Activated CD8-positive, alpha-beta T cell treated with anti-CD3 and anti-CD28 coated beads, Interleukin-2, amount 10 ng/mL, durations not matched to agents 7 days and 5 days (primary cell): ENCODE results near the gene FAM53B. TPM values are rescaled to one million over a fixed set of nuclear protein-coding genes. Genes with fewer than 3 reads are reported as not detected.

Source experiments
- ATAC-seq: fragments of 150-1000 bp; cut with Tn5 transposase; one replicate; pipeline ENCODE4 v1.10.0; 2021; ENCODE audit warnings: moderate library complexity
- CTCF ChIA-PET: fragments of 350-600 bp; sonication (Branson Sonifier 250); formaldehyde crosslinking; loops from one replicate; lab custom pipeline; 2021; ENCODE audit warnings: antibody characterized with exemption; lab: Charles Lee
- POLR2A ChIA-PET: fragments of 350-600 bp; sonication (Branson Sonifier 250); formaldehyde crosslinking; loops from one replicate; lab custom pipeline; 2021; ENCODE audit warnings: antibody characterized with exemption; lab: Charles Lee
- DNase-seq: peaks from one replicate; pipeline ENCODE4 v3.0.0-alpha.2; 2020
- H3K27ac Mint-ChIP-seq: one replicate; pipeline ENCODE4 v1.8.0; 2021; ENCODE audit warnings: mild to moderate bottlenecking, mixed read lengths
- H3K27me3 Mint-ChIP-seq: one replicate; pipeline ENCODE4 v1.8.0; 2021; ENCODE audit warnings: low read depth, mixed read lengths
- H3K36me3 Mint-ChIP-seq: one replicate; pipeline ENCODE4 v1.8.0; 2021; ENCODE audit warnings: low read depth, mixed read lengths
- H3K4me1 Mint-ChIP-seq: one replicate; pipeline ENCODE4 v1.8.0; 2021; ENCODE audit warnings: low read depth, mixed read lengths
- H3K4me3 Mint-ChIP-seq: one replicate; pipeline ENCODE4 v1.8.0; 2021; ENCODE audit warnings: mild to moderate bottlenecking, mixed read lengths
- H3K9me3 Mint-ChIP-seq: one replicate; pipeline ENCODE4 v1.8.0; 2022; ENCODE audit warnings: mixed read lengths; ENCODE audit not compliant: insufficient read depth
- total RNA-seq, 2 experiments: library from RNA; stranded (reverse); gene quantifications; one replicate each; pipeline ENCODE4 v1.2.3, GENCODE V29; 2021

The FAM53B gene
- total RNA-seq, 2 experiments from 2014 or later, result 19.9 to 21.8 TPM

DNA sequence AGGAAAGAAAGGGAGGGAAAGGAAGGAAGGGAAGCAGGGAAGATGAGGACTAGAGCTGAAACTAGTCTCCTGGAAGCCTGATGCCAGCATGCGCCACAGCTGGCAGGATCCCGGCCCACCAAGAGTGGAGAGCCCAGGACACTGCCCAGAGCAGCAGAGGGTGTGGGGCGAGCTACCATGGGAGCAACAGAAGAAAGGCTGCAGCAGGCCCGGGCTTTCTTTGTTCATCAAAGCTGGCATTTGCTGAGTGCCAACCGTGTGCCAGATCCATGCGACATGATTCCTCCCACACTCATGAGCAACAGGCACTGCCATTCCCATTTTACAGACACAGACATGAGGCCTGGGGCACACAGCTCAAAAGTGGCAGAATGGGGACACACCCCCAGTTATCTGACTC, 68.9 kb downstream of the FAM53B start:
- no peak overlapping the region for H3K27ac Mint-ChIP-seq
- no peak for ATAC-seq

DNA sequence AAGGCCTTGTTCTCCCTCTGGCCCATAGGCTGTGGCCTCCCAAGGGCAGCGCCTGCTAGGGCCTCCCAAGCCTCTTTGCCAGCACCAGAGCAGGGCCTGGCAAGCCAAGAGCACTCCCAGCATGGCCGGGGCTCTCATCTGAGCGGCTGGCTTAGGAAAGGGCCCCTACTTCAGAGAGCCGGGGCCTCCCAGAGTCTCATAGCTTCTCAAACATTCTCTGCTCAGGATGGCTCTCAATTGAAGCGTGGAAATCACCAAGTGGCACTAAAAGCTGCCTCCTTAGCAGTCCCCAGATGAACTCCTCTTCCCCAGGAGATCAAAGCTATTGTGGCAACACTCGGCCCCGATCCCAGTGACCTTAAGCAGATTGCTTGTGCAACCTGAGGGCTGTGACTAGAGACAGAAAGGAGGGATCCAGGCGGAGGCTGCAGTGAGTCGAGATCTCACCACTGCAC, 69.4 kb downstream of the FAM53B start:
- CTCF ChIA-PET, result interaction anchor here (1.3 to 5.6 kb wide), 3 partner anchors 13 to 27 kb away, joined by 3 to 31 read pairs (median 9); no protein-coding TSS in a partner anchor
- H3K4me1 Mint-ChIP-seq, result peaks cover 74% of the 10 kb centered on the region
- no peak overlapping the region for H3K27ac Mint-ChIP-seq
- POLR2A ChIA-PET, result interaction anchor here (0.6 to 2.2 kb wide), 3 partner anchors 14 to 227 kb away, joined by 3 to 6 read pairs (median 4); no protein-coding TSS in a partner anchor
- H3K27me3 Mint-ChIP-seq, result no peaks in the 10 kb centered on the region
- peaks cover 17% of the 10 kb centered on the region for H3K36me3 Mint-ChIP-seq
- ATAC-seq (no peak), DNase-seq (no peak)
- H3K4me3 Mint-ChIP-seq, result no peak overlapping the region
- H3K9me3 Mint-ChIP-seq, result no peaks in the 10 kb centered on the region

More for the DNA sequence above, 68.9 kb downstream of the FAM53B start:
- Mint-ChIP-seq H3K9me3 (no peaks in the 10 kb centered on the region), H3K36me3 (peaks cover 22% of the 10 kb centered on the region), H3K4me1 (peaks cover 78% of the 10 kb centered on the region), H3K4me3 (no peak overlapping the region), H3K27me3 (no peaks in the 10 kb centered on the region)
- ChIA-PET POLR2A (interaction anchor here (0.6 to 2.2 kb wide), 3 partner anchors 14 to 227 kb away, joined by 3 to 6 read pairs (median 4); no protein-coding TSS in a partner anchor), CTCF (interaction anchor here (2.4 to 5.6 kb wide), 3 partner anchors 13 to 66 kb away, joined by 9 to 31 read pairs (median 10); no protein-coding TSS in a partner anchor)
- DNase-seq, result no peak

DNA sequence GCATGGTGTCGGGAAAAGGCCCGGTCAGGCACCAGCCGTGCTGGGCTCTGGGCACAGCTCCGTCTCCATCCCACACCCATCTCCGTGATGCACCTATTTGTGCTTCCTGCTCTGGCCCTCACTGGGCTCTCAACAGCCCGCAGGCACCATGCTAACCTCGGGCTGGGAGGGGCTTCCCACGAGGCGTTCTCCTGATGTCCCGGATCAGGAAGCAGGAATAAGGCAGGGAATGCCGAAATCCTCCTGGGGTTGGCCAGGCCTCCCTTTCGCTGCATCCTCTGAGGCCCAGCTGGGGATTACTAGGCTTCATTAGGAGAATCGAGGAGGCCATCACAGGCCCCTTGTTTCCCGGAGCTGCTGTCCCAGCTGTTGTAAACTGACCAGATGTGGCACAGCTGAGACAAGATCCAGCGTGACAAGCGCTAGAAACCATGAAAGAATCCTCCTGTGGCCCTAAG, 72.0 kb downstream of the FAM53B start:
- no peaks in the 10 kb centered on the region for H3K27me3 Mint-ChIP-seq
- POLR2A ChIA-PET, result interaction anchor here (0.6 to 2.2 kb wide), 2 partner anchors 17 to 24 kb away, joined by 3 to 7 read pairs; no protein-coding TSS in a partner anchor
- DNase-seq (no peak), ATAC-seq (no peak)
- no peak overlapping the region for H3K4me3 Mint-ChIP-seq
- H3K36me3 Mint-ChIP-seq, result peaks cover 14% of the 10 kb centered on the region
- H3K4me1 Mint-ChIP-seq, result peaks cover 49% of the 10 kb centered on the region
- H3K27ac Mint-ChIP-seq, result peak overlapping the region; percentile 15
- CTCF ChIA-PET, result interaction anchor here (1.0 to 5.6 kb wide), 8 partner anchors 12 to 77 kb away, joined by 3 to 31 read pairs (median 8); no protein-coding TSS in a partner anchor
- no peaks in the 10 kb centered on the region for H3K9me3 Mint-ChIP-seq

DNA sequence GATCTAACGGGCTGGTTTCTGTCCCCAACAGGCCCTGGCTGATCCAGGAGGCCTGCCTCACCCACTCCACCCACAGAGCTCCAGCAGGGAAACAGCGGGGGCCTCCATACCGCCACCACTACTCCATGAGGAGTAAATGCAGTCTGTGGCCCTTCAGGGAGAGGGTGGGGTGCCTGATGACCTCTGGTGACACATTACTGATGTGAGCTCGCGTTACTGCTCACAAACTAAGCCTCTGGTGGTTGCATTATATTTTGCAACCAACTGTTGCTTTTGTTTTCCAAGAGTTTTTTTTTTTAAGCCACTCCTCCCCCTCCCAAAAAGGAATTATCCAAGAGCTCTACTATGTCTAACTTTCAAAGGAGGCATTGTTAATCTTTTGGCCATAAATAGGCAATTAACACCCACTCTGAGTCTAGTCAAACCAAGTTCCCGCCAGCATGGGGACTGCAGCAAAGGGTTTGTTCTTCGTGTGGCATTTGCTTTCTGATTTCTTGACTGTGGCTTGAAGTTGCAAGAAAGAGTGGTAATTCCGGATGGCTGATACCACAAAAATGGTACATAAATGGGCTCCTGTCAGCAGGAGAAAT, 72.6 kb downstream of the FAM53B start:
- ATAC-seq, result no peak
- Mint-ChIP-seq H3K4me1 (peaks cover 42% of the 10 kb centered on the region), H3K9me3 (no peaks in the 10 kb centered on the region), H3K36me3 (peaks cover 9% of the 10 kb centered on the region), H3K27me3 (no peaks in the 10 kb centered on the region), H3K4me3 (no peak overlapping the region), H3K27ac (peak overlapping the region; percentile 65)
- no peak for DNase-seq
- ChIA-PET POLR2A (interaction anchor here (1.2 kb wide), 1 partner anchor 13 kb away, joined by 4 read pairs; no protein-coding TSS in a partner anchor), CTCF (interaction anchor here (0.8 to 5.6 kb wide), 9 partner anchors 14 to 77 kb away, joined by 3 to 31 read pairs (median 3); no protein-coding TSS in a partner anchor)

DNA sequence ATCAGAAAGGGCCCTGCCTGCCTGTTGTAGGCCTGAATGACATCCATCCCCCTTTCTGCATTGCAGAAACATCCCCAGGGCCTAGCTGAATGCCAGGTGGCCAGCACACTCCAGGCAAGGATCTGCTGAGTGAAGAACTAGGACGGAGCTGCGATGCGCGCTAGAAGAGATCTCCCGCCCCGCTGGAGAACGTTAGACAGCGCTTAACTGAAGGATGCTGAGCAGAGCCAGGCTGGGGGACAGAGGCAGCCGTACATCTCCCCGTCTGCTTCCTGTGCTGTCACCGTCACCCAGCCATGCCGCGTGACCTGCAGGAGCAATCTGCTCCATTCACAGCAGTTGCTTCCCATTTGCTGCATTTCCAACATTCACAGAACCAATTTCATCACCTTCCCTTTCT, 73.3 kb downstream of the FAM53B start:
- no peaks in the 10 kb centered on the region for H3K9me3 Mint-ChIP-seq
- ATAC-seq, result no peak
- POLR2A ChIA-PET, result interaction anchor here (1.1 to 1.2 kb wide), 2 partner anchors 12 to 22 kb away, joined by 3 to 4 read pairs; no protein-coding TSS in a partner anchor
- no peaks in the 10 kb centered on the region for H3K27me3 Mint-ChIP-seq
- peak overlapping the region; percentile 65 for H3K27ac Mint-ChIP-seq
- no peak overlapping the region for H3K4me3 Mint-ChIP-seq
- CTCF ChIA-PET, result interaction anchor here (0.8 to 5.6 kb wide), 9 partner anchors 15 to 78 kb away, joined by 3 to 31 read pairs (median 3); no protein-coding TSS in a partner anchor
- H3K36me3 Mint-ChIP-seq, result peaks cover 5% of the 10 kb centered on the region
- no peak for DNase-seq
- peaks cover 35% of the 10 kb centered on the region for H3K4me1 Mint-ChIP-seq

DNA sequence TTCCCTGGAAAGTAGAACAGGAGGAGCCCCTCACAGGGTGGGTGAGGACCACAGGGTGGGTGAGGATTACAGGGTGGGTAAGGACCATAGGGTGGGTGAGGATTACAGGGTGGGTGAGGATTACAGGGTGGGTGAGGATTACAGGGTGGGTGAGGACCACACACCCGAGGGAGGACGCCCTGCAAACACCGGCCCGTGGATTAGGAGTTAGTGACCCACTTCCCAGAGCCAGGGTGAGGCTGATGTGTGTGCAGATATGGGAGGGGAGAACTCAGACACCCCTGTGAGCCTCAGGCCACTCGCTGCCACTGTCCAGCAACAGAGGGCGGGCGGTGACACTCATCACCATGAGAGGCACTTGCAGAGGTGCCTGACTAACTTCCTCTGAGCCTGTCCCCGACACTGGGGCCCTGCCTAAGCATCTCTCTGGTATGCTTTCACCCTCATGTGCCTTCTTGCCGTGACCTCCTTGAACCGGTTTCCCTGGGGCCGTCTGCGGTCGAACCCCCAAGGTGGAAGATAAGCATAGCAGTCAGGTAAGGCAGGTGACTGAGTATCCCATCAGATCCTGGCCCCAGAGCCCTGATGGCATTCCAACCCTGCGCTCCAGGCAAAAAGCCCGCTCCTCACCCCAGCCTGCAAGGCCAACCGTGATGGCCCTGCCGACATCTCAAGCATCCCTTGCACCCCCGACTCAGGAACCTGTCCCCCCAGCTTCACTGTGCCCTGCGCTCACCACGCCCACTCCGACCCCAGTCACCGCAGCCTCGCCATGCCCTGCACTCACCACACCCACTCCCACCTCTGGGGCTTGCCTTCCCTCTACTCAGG, 74.1 kb downstream of the FAM53B start:
- no peaks in the 10 kb centered on the region for H3K27me3 Mint-ChIP-seq
- H3K36me3 Mint-ChIP-seq, result peaks cover 2% of the 10 kb centered on the region
- no peak for ATAC-seq
- DNase-seq, result no peak
- no peaks in the 10 kb centered on the region for H3K9me3 Mint-ChIP-seq
- peaks cover 32% of the 10 kb centered on the region for H3K4me1 Mint-ChIP-seq
- no peak overlapping the region for H3K4me3 Mint-ChIP-seq
- CTCF ChIA-PET, result interaction anchor here (1.1 to 5.6 kb wide), 5 partner anchors 15 to 72 kb away, joined by 3 to 31 read pairs (median 9); no protein-coding TSS in a partner anchor
- POLR2A ChIA-PET, result interaction anchor here (1.1 to 1.2 kb wide), 2 partner anchors 11 to 21 kb away, joined by 3 to 4 read pairs; no protein-coding TSS in a partner anchor
- H3K27ac Mint-ChIP-seq, result no peak overlapping the region

DNA sequence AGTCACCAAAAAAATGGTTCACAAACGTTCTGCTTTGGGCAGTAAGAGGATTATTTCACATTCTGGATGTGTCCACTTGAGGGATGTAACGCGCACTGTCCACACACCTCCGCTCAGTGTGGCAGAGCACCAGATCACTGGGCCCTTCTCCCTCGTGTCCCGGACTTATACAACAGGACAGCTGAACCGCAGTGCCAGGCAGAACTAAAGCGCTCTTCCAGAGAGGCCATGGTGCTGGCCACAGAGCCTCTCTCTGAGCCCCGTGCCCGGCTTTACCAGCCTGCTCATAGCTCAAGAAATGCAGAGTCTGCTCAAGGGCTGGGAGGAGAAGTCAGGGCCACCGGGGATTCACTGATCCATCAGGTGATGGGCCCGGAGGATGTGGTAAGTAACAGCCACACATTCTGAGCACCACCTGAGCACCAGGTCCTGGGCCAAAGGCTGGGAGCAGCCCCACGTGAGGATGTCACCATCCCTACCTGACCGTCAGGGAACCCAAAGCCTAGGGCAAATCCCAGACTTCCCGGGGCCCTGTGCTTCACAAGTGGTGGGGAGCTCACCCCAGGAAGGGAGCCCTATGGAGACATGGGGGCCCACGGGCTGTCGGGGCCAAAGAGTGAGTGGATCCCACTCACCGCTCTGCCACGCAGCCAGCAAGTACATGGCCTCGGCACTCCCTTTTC, 74.9 kb downstream of the FAM53B start:
- Mint-ChIP-seq H3K27ac (no peak overlapping the region), H3K36me3 (peaks cover 2% of the 10 kb centered on the region), H3K4me3 (no peak overlapping the region), H3K4me1 (peaks cover 32% of the 10 kb centered on the region), H3K27me3 (no peaks in the 10 kb centered on the region), H3K9me3 (no peaks in the 10 kb centered on the region)
- no peak for ATAC-seq
- ChIA-PET POLR2A (interaction anchor here (1.0 kb wide), 1 partner anchor 10 kb away, joined by 4 read pairs; no protein-coding TSS in a partner anchor), CTCF (no interaction called here)
- DNase-seq, result no peak

DNA sequence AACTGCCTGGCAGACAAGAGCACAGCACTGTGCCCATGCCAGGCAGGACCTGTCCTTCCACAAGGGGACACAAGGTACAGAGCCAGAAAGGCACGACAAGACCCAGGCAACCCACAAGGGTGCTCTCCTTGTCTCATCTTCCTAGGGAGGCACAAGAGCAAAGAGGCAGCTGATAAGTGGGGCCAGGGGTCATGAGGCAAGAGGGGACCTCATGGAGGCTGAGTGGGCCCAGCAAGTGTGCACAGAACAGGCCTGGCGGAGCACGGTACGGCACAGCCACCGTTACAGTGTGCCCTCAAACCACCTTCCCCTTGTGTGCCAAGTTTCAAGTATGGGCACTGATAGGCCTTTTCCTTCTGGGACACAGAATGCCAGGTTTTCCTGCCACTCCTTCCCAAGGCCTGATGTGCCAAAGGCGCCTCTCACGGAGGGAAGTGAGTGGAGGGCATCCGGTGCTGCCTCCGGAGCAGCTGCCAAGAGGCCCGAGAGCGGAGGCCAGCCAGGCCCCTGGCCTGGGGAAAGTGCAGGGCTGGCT, 75.6 kb downstream of the FAM53B start:
- Mint-ChIP-seq H3K27ac (no peak overlapping the region), H3K27me3 (no peaks in the 10 kb centered on the region), H3K4me1 (peaks cover 32% of the 10 kb centered on the region), H3K36me3 (peaks cover 2% of the 10 kb centered on the region), H3K4me3 (no peak overlapping the region), H3K9me3 (no peaks in the 10 kb centered on the region)
- CTCF ChIA-PET, result no interaction called here
- no peak for ATAC-seq
- DNase-seq, result no peak
- POLR2A ChIA-PET, result interaction anchor here (0.6 to 1.0 kb wide), 2 partner anchors 10 to 1585 kb away, joined by 3 to 4 read pairs; no protein-coding TSS in a partner anchor

DNA sequence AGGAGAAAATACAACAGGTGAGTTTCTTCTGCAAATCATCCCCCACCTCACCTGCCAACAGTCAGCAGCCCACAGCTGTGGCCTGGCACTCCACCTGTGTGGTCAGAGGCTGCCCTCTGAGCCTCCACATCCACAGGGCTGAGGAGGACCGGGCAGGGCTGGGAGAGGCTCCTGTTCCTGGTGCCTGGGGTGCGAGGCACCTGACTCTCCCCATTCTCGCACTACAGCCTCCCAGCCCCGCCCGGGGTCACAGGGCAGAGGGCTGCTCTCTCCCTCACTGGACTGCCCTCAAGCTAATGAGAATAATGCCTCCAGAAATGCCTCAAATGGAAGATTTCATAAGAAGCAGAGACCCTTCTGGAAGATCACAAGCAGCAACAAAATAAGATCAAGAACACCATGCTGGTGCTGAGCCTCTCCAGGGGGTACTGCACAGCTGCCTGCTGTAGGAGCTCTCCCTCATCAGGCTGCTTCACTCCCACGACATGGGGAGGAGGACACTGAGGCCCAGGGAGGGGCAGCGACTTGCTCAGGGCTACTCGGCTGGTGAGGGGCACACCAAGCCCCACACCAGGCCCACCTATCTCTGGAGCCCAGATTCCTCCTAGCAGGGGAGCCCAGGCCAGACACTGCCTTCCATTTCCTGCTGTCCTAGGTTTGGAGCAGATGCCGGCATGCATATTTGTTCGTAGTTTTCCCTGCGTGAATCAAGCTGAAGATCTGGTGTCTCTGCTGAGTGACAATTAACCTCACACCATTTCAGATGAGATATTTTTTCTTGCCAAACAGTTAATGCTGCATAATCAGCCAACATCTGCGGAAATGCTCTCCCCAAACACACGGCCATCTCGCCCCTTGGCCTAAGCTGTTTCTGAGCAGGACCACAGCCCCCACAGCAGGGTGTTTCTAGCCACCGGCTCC, 76.5 kb downstream of the FAM53B start:
- DNase-seq (no peak), ATAC-seq (no peak)
- no peak overlapping the region for H3K27ac Mint-ChIP-seq
- peaks cover 24% of the 10 kb centered on the region for H3K4me1 Mint-ChIP-seq
- H3K27me3 Mint-ChIP-seq, result no peaks in the 10 kb centered on the region
- H3K9me3 Mint-ChIP-seq, result no peaks in the 10 kb centered on the region
- ChIA-PET CTCF (no interaction called here), POLR2A (interaction anchor here (0.6 kb wide), 1 partner anchor 1586 kb away, joined by 3 read pairs; no protein-coding TSS in a partner anchor)
- no peak overlapping the region for H3K4me3 Mint-ChIP-seq
- peaks cover 2% of the 10 kb centered on the region for H3K36me3 Mint-ChIP-seq

DNA sequence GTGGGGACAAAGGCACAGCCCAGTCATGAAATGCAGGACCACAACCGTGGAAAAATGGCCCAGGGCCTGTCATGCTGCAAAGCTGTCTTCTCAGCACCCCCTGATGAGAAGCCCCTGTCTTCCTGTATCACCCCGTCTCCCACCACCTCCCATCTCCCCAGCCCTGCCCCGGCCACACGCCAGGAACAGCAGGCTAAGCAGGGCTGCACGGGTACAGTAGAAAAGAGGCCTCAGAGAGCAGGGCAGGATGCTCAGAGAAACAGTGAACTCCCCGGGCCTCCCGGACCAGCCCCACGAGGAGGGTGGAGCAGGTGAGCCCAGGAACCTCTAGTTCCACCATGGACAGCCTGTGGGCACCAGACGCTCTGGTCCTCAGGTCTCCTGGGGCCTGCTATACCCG, 77.7 kb downstream of the FAM53B start:
- DNase-seq, result no peak
- Mint-ChIP-seq H3K4me3 (no peak overlapping the region), H3K27ac (no peak overlapping the region), H3K4me1 (peaks cover 12% of the 10 kb centered on the region), H3K36me3 (no peaks in the 10 kb centered on the region), H3K27me3 (no peaks in the 10 kb centered on the region), H3K9me3 (no peaks in the 10 kb centered on the region)
- POLR2A ChIA-PET, result interaction anchor here (0.6 to 0.8 kb wide), 3 partner anchors 22 to 97 kb away, joined by 3 read pairs; no protein-coding TSS in a partner anchor
- CTCF ChIA-PET, result no interaction called here
- no peak for ATAC-seq
